PC-9 (cell line): ENCODE data around the gene DOCK3.

Source experiments
- CTCF ChIP-seq: fragments of 200-600 bp; sonication (generic); conservative IDR thresholded peaks from 2 replicates; pipeline ENCODE4 v1.6.1; 2017; ENCODE audit warnings: mixed run types, antibody characterized with exemption, mild to moderate bottlenecking, moderate library complexity
- EZH2 ChIP-seq: fragments of 200-600 bp; sonication (generic); IDR thresholded peaks from 2 replicates; pipeline ENCODE4 v1.8.0; 2017; ENCODE audit warnings: antibody characterized with exemption, low read depth

GRCh38 chr3:50657816-50658215 lies 16.9 kb upstream of the DOCK3 start:
- TF ChIP-seq CTCF (no peak), EZH2 (no peak)
